NCI-H146 (cell line): Measurements from ENCODE around the gene RNASEH2C.
"Not testable (repeated sequence)": the region's sequence is repeated elsewhere in the genome, so short reads cannot be mapped to it uniquely, and the experiment has no call there.

ENCODE experiments used
- DNase-seq: peaks from one replicate; lab custom pipeline; 2025; lab: John Stamatoyannopoulos, UW

Gene RNASEH2C

DNA sequence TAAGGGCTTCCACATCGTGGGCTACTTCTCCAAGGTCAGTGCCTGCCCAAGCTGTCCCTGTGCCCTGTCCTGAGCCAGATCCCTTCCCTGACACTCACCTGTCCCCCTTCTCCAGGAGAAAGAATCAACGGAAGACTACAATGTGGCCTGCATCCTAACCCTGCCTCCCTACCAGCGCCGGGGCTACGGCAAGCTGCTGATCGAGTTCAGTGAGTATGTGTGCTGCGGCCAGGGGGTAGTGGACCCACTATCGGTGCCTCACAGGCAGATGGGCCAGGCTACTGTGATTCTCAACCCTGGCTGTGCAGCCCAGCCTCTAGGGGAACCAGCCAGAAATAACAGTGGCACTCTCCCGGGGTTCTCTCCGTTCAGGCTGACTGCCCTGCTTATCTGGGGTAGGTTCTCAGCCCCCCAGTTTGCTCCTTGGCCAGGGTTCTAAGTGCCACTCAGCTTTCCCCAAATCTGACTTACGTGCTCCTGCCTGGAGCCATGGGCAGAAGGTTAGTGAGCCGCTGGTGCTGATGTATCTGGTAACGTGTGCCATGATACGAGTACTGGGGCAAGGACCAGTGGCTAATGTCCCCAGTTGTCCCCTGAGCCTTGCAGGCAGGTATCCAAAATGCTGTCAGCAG lies 3.7 kb downstream of the RNASEH2C start:
- no peak for DNase-seq

GRCh38 chr11:65716302-65716701 lies 4.3 kb downstream of the RNASEH2C start:
- no peak for DNase-seq

GRCh38 chr11:65714433-65714832 lies 6.2 kb downstream of the RNASEH2C start:
- DNase-seq = no peak

GRCh38 chr11:65713212-65713969 lies 7.2 kb downstream of the RNASEH2C start:
- no peak for DNase-seq

DNA sequence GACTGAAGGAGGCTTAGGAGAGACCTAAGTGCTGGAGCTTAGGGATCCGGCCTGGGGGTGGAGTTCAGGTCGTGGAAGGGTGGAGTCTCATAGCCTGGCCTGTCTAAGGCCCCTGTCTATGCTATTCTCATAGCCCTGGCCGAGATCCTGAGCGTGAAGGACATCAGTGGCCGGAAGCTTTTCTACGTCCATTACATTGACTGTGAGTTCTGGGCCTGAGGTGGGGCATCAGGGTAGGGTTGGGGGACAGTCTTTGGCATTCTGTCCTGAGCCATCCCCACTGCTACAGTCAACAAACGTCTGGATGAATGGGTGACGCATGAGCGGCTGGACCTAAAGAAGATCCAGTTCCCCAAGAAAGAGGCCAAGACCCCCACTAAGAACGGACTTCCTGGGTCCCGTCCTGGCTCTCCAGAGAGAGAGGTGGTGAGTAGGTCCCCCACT lies 7.9 kb downstream of the RNASEH2C start:
- DNase-seq = no peak

DNA sequence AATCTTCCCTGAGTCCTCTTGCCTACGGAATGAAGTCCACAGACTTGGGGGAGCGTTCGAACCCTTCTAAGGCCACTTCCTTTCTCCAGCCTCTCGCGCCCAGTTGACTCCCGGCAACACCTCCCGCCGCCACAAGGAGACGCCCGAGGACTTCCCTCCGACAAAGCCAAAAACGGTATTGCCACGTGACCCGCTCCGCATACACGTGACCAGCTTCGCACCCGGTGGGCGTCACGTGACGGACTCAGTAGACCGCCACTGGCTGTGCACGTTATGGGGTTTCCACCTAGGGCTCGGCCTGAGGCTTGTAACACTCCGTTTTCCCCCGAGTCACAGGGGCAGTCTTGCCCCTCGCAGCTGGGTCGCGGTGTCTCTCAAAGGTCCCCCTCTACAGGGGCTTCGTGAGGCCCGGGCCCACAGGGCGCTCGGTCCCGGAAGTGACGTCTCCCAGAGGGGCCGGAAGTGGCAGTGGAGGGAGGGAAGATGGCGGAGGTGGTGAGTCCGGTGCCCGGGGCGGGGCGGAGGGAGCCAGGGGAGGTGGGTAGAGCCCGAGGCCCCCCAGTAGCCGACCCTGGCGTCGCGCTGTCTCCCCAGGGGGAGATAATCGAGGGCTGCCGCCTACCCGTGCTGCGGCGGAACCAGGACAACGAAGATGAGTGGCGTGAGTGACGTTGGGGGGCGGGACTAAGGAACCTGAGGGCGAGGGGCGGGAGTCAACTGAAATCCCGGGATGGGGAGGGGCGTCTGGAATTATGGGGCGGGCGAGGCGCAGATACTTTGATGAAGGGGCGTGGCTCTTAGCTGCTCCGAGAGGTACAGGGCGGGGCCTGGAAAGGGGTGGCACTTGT lies 8.6 kb downstream of the RNASEH2C start, which contains the start of gene KAT5:
KAT5 (plus strand) TSS at position 468 of the 848 bp plus-strand sequence; CDS start at position 484, 16 bp downstream.
- DNase-seq = peak; percentile 98

DNA sequence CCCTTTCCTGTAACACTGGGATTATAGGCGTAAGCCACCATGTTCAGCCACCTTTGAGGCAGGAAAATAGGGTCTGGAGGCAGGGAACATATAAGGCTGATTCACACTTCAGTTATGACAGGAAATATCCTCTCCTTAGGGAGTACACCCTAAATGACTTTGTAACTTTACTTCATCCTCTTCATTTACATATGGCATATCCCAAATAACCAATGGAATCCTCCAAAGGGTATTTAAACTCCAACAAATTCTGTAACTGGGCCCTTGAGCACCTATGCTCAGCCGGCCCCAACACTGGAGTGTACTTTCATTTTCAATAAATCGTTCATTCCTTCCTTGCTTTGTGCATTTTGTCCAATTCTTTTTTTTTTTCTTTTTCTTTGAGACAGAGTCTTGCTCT lies 10.2 kb downstream of the RNASEH2C start:
- DNase-seq = no peak

DNA sequence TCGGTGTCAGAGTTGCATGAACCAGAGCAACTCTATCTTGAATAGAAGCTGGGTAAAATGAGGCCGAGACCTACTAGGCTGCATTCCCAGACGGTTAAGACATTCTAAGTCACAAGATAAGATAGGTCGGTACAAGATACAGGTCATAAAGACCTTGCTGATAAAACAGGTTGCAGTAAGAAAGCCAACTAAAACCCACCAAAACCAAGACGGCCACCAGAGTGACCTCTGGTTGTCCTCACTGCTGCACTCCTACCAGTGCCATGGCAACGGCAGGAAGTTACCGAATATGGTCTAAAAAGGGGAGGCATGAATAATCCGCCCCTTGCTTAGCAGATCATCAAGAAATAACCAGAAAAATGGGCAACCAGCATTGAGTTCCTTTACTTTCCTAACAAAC lies 10.9 kb downstream of the RNASEH2C start:
- no peak for DNase-seq

GRCh38 chr11:65708451-65708850 lies 12.1 kb downstream of the RNASEH2C start:
- no peak for DNase-seq

DNA sequence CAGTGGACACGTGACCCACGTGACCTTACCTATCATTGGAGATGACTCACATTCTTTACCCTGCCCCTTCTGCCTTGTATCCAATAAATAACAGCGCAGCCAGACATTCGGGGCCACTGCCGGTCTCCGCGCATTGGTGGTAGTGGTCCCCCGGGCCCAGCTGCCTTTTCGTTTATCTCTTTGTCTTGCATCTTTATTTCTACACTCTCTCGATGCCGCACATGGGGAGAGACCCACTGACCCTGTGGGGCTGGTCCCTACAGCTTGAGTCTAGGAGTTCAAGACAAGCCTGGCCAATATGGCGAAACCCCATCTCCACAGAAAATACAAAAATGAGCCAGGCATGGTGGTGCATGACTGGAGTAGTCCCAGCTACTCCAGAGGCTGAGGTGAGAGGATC lies 13.6 kb downstream of the RNASEH2C start:
- DNase-seq = not testable (repeated sequence)

DNA sequence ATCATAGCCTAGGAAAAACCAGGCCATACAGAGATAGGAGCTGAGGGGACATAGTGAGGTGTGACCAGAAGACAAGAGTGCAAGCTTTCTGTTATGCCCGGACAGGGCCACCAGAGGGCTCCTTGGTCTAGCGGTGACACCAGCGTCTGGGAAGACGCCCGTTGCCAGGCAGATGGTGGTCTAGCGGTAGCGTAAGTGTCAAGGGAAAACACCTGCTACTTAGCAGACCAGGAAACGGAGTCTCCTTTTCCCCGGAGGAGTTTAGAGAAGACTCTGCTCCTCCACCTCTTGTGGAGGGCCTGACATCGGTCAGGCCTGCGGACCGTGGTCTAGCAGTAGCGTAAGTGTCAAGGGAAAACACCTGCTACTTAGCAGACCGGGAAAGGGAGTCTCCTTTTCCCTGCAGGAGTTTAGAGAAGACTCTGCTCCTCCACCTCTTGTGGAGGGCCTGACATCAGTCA lies 14.3 kb downstream of the RNASEH2C start:
- peak; percentile 60 for DNase-seq

DNA sequence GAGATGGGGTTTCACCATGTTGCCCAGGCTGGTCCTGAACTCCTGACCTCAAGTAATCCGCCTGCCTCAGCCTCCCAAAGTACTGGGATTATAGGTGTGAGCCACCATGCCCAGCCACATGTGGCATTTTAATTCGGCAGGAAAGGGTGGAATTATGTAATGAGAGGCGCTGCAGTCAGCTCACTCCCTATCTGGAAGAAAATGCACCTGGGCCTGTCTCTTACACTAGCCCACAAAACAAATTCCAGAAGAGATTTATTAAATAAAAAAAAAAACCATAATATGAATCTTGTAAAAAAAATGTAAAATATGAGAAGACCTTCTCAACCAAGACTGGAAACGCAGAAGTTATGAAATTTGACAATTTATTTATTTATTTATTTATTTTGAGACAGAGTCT lies 16.8 kb downstream of the RNASEH2C start:
- DNase-seq = no peak

DNA sequence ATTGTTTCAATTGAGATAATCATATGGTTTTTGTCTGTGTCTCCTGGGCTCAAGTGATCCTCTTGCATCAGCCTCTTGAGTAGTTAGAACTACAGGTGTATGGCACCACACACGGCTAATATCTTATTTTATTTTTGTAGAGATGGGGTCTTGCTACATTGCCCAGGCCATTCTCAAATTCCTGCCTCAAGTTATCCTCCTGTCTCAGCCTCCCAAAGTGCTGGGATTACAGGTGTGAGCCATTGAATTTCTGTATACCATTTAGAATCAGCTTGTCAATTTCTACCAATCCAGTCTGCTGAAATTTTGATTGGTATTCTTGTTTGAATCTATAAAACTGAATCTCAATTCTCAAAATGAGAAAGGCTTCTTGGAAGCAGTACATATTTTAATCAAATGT lies 18.9 kb downstream of the RNASEH2C start:
- DNase-seq = no peak

DNA sequence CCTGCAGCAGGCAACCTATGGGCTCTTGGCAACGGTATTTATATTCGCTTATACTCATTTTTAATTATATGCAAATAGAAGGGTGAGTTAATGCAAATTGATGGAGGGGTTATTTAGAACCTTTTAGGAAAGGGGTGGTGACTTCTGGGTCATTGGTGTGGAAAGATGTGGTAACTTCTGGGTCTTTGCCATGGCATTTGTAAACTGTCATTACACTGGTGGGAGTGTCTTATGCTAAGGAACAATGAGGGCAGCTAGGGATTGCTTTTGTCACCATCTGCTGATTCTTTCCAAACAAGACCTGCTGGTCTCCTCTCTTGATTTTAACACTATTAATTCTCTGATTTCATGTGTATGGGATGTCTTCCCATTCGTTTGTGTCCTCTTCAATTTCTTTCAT lies 20.2 kb downstream of the RNASEH2C start:
- peak; percentile 37 for DNase-seq

GRCh38 chr11:65699306-65699705 lies 21.3 kb downstream of the RNASEH2C start:
- DNase-seq = no peak

DNA sequence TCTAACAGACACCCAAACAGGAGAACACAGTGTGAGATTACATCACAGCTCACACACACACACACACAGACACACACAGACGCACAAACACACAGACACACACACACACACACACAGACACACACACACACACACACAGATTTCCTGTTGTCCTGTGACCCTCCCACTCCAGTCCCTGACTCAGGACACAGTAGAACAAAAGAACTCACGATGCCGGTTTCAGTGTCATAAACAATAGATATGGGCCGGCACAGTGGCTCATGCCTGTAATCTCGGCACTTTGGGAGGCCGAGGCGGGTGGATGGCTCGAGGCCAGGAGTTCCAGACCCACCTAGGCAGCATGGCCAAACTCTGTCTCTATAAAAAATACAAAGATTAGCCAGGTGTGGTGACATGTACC lies 22.4 kb downstream of the RNASEH2C start:
- DNase-seq = no peak

- DNase-seq = no peak
These were observed 23.6 kb downstream of the RNASEH2C start for GRCh38 chr11:65696802-65697552.

GRCh38 chr11:65695459-65696241 lies 24.9 kb downstream of the RNASEH2C start:
- peak; percentile 75 for DNase-seq

GRCh38 chr11:65692367-65692766 lies 28.2 kb downstream of the RNASEH2C start:
- no peak for DNase-seq

GRCh38 chr11:65691847-65692246 lies 28.8 kb downstream of the RNASEH2C start:
- DNase-seq = not testable (repeated sequence)

- DNase-seq = no peak
These were observed 34.6 kb downstream of the RNASEH2C start for GRCh38 chr11:65685981-65686380.
